Psoas muscle (tissue), 8 donors: Measurements from ENCODE around the gene ARMH3. TPM values are rescaled to one million over a fixed set of nuclear protein-coding genes. Genes with fewer than 3 reads are reported as not detected.

Experiments
- ATAC-seq, 4 donors: fragments of 200-7000 bp; cut with Tn5 transposase; one replicate each; pipeline ENCODE4 v1.9.1; 2020; ENCODE audit warnings: moderate library complexity in 3 of 4, mild to moderate bottlenecking in 2 of 4
- DNase-seq, 2 donors: peaks; one replicate each; pipeline ENCODE4 v3.0.0-alpha.2; 2020
- H3K27ac ChIP-seq: fragments of 200-600 bp; one replicate; pipeline ENCODE4 v1.8.0; 2022
- H3K27me3 ChIP-seq, 3 donors: fragments of 200-600 bp in 1 of 3; one replicate each; pipeline versions ENCODE4 v1.6.1 to v1.8.0; 2013 to 2022; ENCODE audit warnings: low read length in 2 of 3, mild to moderate bottlenecking in 2 of 3, moderate library complexity in 1 of 3; ENCODE audit not compliant: insufficient read depth in 3 of 3
- H3K36me3 ChIP-seq, 2 donors: fragments of 200-600 bp in 1 of 2; one replicate each; pipeline versions ENCODE4 v1.6.1 to v1.8.0; 2013 to 2022; ENCODE audit warnings: low read depth in 1 of 2, mild to moderate bottlenecking in 1 of 2, moderate library complexity in 1 of 2; ENCODE audit not compliant: insufficient read depth in 1 of 2
- H3K4me1 ChIP-seq: fragments of 200-600 bp; one replicate; pipeline ENCODE4 v1.8.0; 2022
- H3K4me3 ChIP-seq: fragments of 200-600 bp; one replicate; pipeline ENCODE4 v1.8.0; 2022; ENCODE audit warnings: mild to moderate bottlenecking
- H3K9me3 ChIP-seq: fragments of 200-600 bp; one replicate; pipeline ENCODE4 v1.8.0; 2022
- WGBS, 3 donors: extraction: QIAGEN DNeasy Blood & Tissue Kit; methylation state at CpG; one replicate each; pipeline versions ENCODE4 v1.1.6 to v1.1.7; 2013; 5-methylcytosine and 5-hydroxymethylcytosine counted together
- intact Hi-C, 2 donors: fragments of 100-400 bp; cut with DNase I; formaldehyde crosslinking; loops; one replicate each; pipeline versions ENCODE4 v1.11.0 to v1.14.2; 2022
- polyA plus RNA-seq, 3 donors: library from polyadenylated mRNA; stranded (reverse); fragments of 200-250 nt; gene quantifications; one replicate each; pipeline ENCODE4 v1.2.3, GENCODE V29; 2013
- total RNA-seq, 4 donors: library from RNA; stranded (reverse); fragmentation: NEBNext Ultra II Directional in 2 of 4; extraction: Animal tissue kit (Norgen Biotek cat#: 25700) in 2 of 4; gene quantifications; one replicate each; pipeline versions ENCODE4 v1.2.1 to v1.2.4, GENCODE V29; 2021 to 2023
- TF ChIP-seq, protein P1 (sequence below): fragments of 200-600 bp; IDR thresholded peaks from one replicate; pipeline ENCODE4 v1.8.0; 2022; ENCODE audit warnings: antibody characterized with exemption
- donor health status: healthy with polysubstance abuse.
- donor health status: DM: no; HTN: no; CAD: no; lungs with moderate emphysema.
- donor health status: Bipolar disorder and iron deficiency.
- donor health status: healthy.
- donor health status: DM: yes; HTN: yes; CAD: no.
- donor health status: DM: no; HTN: no; CAD: no.
- donor health status: DM: no; HTN: no; CAD: no.
- donor health status: DM: yes; HTN: yes; CAD: no.

ARMH3 gene
- total and polyA plus RNA-seq, 7 donors = 14.1 to 38.7 (median 22.9) TPM

DNA sequence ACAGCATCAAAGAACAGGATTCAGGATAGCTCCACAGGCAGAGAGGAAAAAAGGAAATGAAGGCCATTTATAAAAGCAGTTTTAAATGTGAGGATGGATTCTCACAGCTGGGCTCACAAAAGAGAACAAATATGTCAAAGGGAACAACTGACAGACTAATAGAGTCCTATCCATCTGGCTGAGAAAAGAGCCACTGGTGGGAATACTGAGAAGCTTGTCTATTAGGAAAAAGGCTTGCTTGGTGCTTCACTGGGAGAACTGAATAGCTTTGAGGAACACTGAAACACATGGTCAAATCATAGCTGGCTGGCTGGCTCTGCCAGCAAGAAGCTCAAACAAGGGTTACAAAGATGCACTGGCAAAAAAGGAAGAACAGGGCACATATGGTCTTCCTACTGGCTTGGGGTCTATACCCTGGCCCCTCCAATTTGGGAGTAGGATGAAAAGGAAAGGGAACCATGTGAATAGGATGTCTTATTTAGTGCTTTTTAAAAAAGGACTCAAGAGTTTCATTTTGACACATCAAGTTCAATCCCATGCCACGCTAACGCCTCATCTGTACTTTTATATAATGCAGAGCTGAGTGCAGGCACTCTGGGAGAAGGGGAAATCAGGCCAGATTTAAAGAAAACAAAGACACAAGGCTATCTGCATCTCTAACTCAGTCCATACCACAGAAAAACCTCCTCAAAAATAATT lies 167.6 kb downstream of the ARMH3 start:
- DNase-seq (no peak), ATAC-seq (no peak)
- peaks cover 6% of the 10 kb centered on the region for H3K4me1 ChIP-seq
- H3K36me3 ChIP-seq = peaks cover 0 to 21% of the 10 kb centered on the region in 2 donors
- no peaks in the 10 kb centered on the region for H3K27me3 ChIP-seq
- H3K27ac ChIP-seq = no peak overlapping the region
- no peak overlapping the region for H3K4me3 ChIP-seq
- intact Hi-C loops = loop anchor here in 1 of 2 donors (2.0 kb wide), 1 partner anchor 122 kb away; no protein-coding TSS in a partner anchor
- H3K9me3 ChIP-seq = no peaks in the 10 kb centered on the region
- TF ChIP-seq, protein P1, sequence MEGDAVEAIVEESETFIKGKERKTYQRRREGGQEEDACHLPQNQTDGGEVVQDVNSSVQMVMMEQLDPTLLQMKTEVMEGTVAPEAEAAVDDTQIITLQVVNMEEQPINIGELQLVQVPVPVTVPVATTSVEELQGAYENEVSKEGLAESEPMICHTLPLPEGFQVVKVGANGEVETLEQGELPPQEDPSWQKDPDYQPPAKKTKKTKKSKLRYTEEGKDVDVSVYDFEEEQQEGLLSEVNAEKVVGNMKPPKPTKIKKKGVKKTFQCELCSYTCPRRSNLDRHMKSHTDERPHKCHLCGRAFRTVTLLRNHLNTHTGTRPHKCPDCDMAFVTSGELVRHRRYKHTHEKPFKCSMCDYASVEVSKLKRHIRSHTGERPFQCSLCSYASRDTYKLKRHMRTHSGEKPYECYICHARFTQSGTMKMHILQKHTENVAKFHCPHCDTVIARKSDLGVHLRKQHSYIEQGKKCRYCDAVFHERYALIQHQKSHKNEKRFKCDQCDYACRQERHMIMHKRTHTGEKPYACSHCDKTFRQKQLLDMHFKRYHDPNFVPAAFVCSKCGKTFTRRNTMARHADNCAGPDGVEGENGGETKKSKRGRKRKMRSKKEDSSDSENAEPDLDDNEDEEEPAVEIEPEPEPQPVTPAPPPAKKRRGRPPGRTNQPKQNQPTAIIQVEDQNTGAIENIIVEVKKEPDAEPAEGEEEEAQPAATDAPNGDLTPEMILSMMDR = no peak
- 90 to 98% (median 91%) methylated on average over 2 of the region's 2 CpGs for WGBS, 3 donors

DNA sequence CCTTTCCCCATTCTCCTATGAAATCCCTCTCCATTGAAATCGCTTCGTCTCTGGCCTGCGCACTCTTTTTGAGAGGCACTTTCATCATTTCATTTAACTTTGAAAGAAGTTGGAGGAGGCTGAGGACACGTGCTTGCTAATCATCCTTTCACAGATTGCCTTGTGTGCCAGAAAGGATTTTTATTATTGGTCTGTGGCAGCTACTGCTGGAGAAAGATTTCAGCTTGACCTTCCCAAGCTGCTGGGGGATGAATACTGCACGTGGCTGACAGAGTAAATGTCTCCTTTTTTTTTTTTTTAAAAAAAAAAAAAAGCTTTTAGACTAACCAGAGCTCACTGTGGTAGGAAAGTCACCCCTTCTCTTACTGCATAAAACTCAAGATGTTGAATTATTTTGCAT lies 168.2 kb downstream of the ARMH3 start:
- no peak for ATAC-seq
- Histone ChIP-seq H3K27ac (no peak overlapping the region), H3K27me3 (no peaks in the 10 kb centered on the region), H3K4me3 (no peak overlapping the region), H3K4me1 (peaks cover 2% of the 10 kb centered on the region), H3K36me3 (peaks cover 0 to 21% of the 10 kb centered on the region in 2 donors), H3K9me3 (no peaks in the 10 kb centered on the region)
- intact Hi-C loops = loop anchor here in 1 of 2 donors (2.0 kb wide), 1 partner anchor 123 kb away; no protein-coding TSS in a partner anchor
- no peak for DNase-seq
- 71 to 83% (median 73%) methylated on average over 5 of the region's 5 CpGs for WGBS, 3 donors
- TF ChIP-seq, protein P1 = no peak

DNA sequence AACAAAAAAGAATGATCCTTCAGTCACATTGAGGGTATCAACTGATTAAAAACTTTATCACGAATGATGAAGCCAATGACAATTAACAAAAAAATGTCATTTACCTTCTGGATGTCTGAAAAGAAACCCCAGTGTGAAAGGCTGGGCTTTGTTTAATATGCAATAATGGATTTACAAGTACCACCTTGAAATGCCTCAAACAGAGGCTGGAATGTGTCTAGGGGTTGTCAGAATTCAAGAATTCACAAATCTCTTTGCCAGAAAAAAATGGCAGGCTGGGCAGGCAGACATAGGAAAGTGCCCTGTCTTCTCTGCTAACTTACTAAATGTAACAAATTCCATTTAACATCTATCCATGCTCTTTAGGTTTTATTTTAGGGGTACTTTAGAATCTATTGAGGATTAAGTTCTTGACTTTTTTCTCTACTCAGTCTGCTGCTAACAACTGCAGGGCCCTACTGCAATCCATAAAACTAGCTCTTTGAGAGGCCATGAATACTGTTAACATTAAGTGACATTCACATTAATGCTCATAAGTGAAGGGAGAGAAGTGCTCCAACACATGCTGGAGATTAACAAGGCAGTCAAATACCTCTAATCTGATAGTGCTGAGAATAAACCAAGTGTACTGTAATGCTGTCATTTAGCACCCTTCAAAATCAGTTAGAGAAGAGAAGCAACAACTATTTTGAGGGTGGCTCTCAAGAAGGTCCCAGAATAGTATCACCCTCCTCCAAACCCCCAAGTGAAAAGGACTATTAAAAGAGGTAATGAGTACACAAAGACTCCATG lies 169.3 kb downstream of the ARMH3 start:
- ATAC-seq (no peak), DNase-seq (no peak)
- Histone ChIP-seq H3K4me1 (peaks cover 4% of the 10 kb centered on the region), H3K27me3 (no peaks in the 10 kb centered on the region), H3K36me3 (peaks cover 0 to 21% of the 10 kb centered on the region in 2 donors), H3K27ac (no peak overlapping the region), H3K9me3 (no peaks in the 10 kb centered on the region), H3K4me3 (no peak overlapping the region)
- WGBS, 3 donors = 88 to 93% (median 89%) methylated on average over 1 of the region's 1 CpG
- TF ChIP-seq, protein P1 = no peak
- intact Hi-C loops = no loop called here

DNA sequence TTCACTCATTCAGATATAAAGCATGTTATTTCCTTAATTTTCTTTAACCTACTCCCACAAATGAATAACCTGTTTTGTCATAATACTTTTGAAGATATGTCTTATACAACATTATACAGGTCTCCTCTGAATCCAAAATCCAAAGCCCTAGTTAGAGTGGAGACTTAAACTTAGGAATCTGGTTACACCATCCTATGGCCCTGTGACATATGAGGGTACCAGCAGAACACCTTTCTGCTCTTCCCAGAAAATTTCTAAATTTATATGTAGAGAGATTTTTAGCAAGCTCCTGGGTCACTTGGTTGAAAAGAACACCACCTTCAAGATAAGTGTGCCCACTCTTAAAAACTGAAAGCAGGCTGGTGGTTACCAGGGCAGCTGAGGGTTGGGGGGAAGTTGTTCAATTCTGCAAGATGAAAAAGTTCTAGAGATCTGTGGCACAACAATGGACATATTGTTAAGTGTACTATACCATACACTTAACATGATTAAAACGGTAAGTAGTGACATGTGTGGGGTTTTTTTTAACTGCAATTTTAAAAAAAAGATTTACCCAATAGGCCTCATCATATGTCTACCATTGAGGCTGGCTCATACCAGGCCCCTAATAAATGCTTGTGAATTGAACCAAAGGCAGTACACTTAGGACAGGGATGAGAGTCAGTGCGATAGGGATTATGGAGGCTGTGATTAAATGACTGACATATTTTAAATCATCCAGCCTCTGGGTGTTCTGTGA lies 174.8 kb downstream of the ARMH3 start:
- no peak for DNase-seq
- no peak for ATAC-seq
- Histone ChIP-seq H3K27ac (no peak overlapping the region), H3K27me3 (no peaks in the 10 kb centered on the region), H3K36me3 (no peaks in the 10 kb centered on the region), H3K4me3 (no peak overlapping the region), H3K4me1 (peaks cover 4% of the 10 kb centered on the region), H3K9me3 (no peaks in the 10 kb centered on the region)
- TF ChIP-seq, protein P1 = no peak
- WGBS, 3 donors = 70 to 80% (median 78%) methylated on average over 2 of the region's 2 CpGs
- intact Hi-C loops = no loop called here
